Motor neuron (in vitro differentiated cells): Measurements from ENCODE around the gene EPB41L1. TPM values are rescaled to one million over a fixed set of nuclear protein-coding genes. Genes with fewer than 3 reads are reported as not detected.
"Not testable (repeated sequence)": the region's sequence is repeated elsewhere in the genome, so short reads cannot be mapped to it uniquely, and the experiment has no call there.

ENCODE experiments used
- ATAC-seq, 8 experiments: fragments of 200-7000 bp; cut with Tn5 transposase; replicated peaks in 6 of 8; 2 replicates each; pipeline ENCODE4 v1.8.0; 2021; ENCODE audit warnings: mild to moderate bottlenecking in 8 of 8, moderate library complexity in 8 of 8
- H3K27ac ChIP-seq, 2 donors: fragments of 250-450 bp; sonication (Bioruptor Pico); 2 replicates each; pipeline ENCODE4 v1.9.0; 2021; ENCODE audit warnings: antibody characterized with exemption in 2 of 2, mild to moderate bottlenecking in 2 of 2, moderate library complexity in 1 of 2
- H3K4me1 ChIP-seq, 2 donors: fragments of 250-450 bp; sonication (Bioruptor Pico); replicated peaks in 1 of 2; 2 replicates each; pipeline ENCODE4 v1.6.1; 2021; ENCODE audit warnings: antibody characterized with exemption in 2 of 2, mild to moderate bottlenecking in 2 of 2, moderate library complexity in 1 of 2
- H3K4me3 ChIP-seq, 5 donors: fragments of 250-450 bp; sonication (Bioruptor Pico); 2 replicates each; pipeline ENCODE4 v1.9.0; 2021; ENCODE audit warnings: antibody characterized with exemption in 5 of 5, mild to moderate bottlenecking in 5 of 5, moderate library complexity in 4 of 5
- WGBS, 10 experiments: fragments of 450-650 bp; shearing (Covaris generic); methylation state at CpG; one replicate each; pipeline ENCODE4 v1.0.0; 2022; 5-methylcytosine and 5-hydroxymethylcytosine counted together
- in situ Hi-C, 9 experiments: fragments of 400-800 bp; cut with MboI; loops; one replicate each; pipeline ENCODE4 v1.15.0; 2021; ENCODE audit warnings: low sequenced_read_pairs in 9 of 9, low pct_unique_long_range_greater_than_20kb in 2 of 9; ENCODE audit not compliant: unreplicated experiment in 9 of 9
- total RNA-seq, 8 experiments: library from RNA; unstranded; fragments of 300-600 nt; gene quantifications; 2 replicates each; pipeline versions ENCODE4 v1.2.3 to v1.2.4, GENCODE V29; 2022

The EPB41L1 gene
- total RNA-seq, 8 experiments from 2014 or later: 7.4 to 101 (median 25.0) TPM

- ATAC-seq: peak in 1 of 8 experiments; percentile 72
- in situ Hi-C loops: loop anchor here in 6 of 9 experiments (10.0 to 25.0 kb wide), 2 partner anchors 136 to 143 kb away; no protein-coding TSS in a partner anchor
- Histone ChIP-seq H3K4me3 (no peak overlapping the region), H3K27ac (no peak overlapping the region), H3K4me1 (peaks cover 11 to 20% of the 10 kb centered on the region in 2 donors)
- 28 to 96% (median 84%) methylated on average over 4 to 6 of the region's 6 CpGs; no CpG with 5 or more reads in 1 of the 10 experiments for WGBS, 10 experiments
Measured at GRCh38 chr20:36130390-36130789, 24.1 kb upstream of the EPB41L1 start.

GRCh38 chr20:36132802-36133211 is 21.7 kb upstream of the EPB41L1 start:
- peak in 2 of 8 experiments; percentile 2 to 16 for ATAC-seq
- Histone ChIP-seq H3K4me1 (peaks cover 6 to 9% of the 10 kb centered on the region in 2 donors), H3K27ac (no peak overlapping the region), H3K4me3 (no peak overlapping the region)
- in situ Hi-C loops: loop anchor here in 6 of 9 experiments (10.0 to 25.0 kb wide), 2 partner anchors 138 to 146 kb away; no protein-coding TSS in a partner anchor
- WGBS, 10 experiments: 30 to 100% (median 100%) methylated on average over 1 to 3 of the region's 5 CpGs; no CpG with 5 or more reads in 4 of the 10 experiments

GRCh38 chr20:36133821-36134220 is 20.7 kb upstream of the EPB41L1 start:
- 83 to 100% (median 100%) methylated on average over 1 to 2 of the region's 2 CpGs; no CpG with 5 or more reads in 2 of the 10 experiments for WGBS, 10 experiments
- no peak overlapping the region for H3K4me3 ChIP-seq
- peaks cover 0 to 1% of the 10 kb centered on the region in 2 donors for H3K4me1 ChIP-seq
- H3K27ac ChIP-seq: no peak overlapping the region
- in situ Hi-C loops: loop anchor here in 6 of 9 experiments (10.0 to 25.0 kb wide), 2 partner anchors 139 to 147 kb away; no protein-coding TSS in a partner anchor
- ATAC-seq: no peak

- no peak overlapping the region for H3K4me3 ChIP-seq
- in situ Hi-C loops: loop anchor here in 6 of 9 experiments (10.0 to 25.0 kb wide), 2 partner anchors 140 to 148 kb away; no protein-coding TSS in a partner anchor
- H3K27ac ChIP-seq: no peak overlapping the region
- H3K4me1 ChIP-seq: peaks cover 0 to 4% of the 10 kb centered on the region in 2 donors
- ATAC-seq: no peak
- 63 to 100% (median 93%) methylated on average over 1 to 6 of the region's 6 CpGs; no CpG with 5 or more reads in 3 of the 10 experiments for WGBS, 10 experiments
Measured at GRCh38 chr20:36135159-36135558, 19.4 kb upstream of the EPB41L1 start.

GRCh38 chr20:36135821-36136220 is 18.7 kb upstream of the EPB41L1 start:
- in situ Hi-C loops: loop anchor here in 6 of 9 experiments (10.0 to 25.0 kb wide), 2 partner anchors 141 to 149 kb away; no protein-coding TSS in a partner anchor
- WGBS, 10 experiments: 60 to 100% (median 83%) methylated on average over 1 to 3 of the region's 3 CpGs; no CpG with 5 or more reads in 3 of the 10 experiments
- ATAC-seq: no peak
- Histone ChIP-seq H3K4me1 (peaks cover 0 to 4% of the 10 kb centered on the region in 2 donors), H3K4me3 (no peak overlapping the region), H3K27ac (no peak overlapping the region)

- not testable (repeated sequence) for H3K27ac ChIP-seq, H3K4me1 ChIP-seq, H3K4me3 ChIP-seq, ATAC-seq
- 33 to 100% (median 95%) methylated on average over 1 to 9 of the region's 11 CpGs; no CpG with 5 or more reads in 1 of the 10 experiments for WGBS, 10 experiments
- in situ Hi-C loops: loop anchor here in 6 of 9 experiments (10.0 to 25.0 kb wide), 2 partner anchors 143 to 150 kb away; no protein-coding TSS in a partner anchor
Measured at GRCh38 chr20:36137313-36137712, 17.2 kb upstream of the EPB41L1 start.

GRCh38 chr20:36141310-36141709 is 13.2 kb upstream of the EPB41L1 start:
- ATAC-seq: no peak
- Histone ChIP-seq H3K27ac (no peak overlapping the region), H3K4me1 (peaks cover 0 to 4% of the 10 kb centered on the region in 2 donors), H3K4me3 (no peak overlapping the region)
- in situ Hi-C loops: loop anchor here in 5 of 9 experiments (10.0 to 25.0 kb wide), 2 partner anchors 147 to 154 kb away; no protein-coding TSS in a partner anchor
- 40 to 100% (median 70%) methylated on average over 1 to 2 of the region's 2 CpGs for WGBS, 10 experiments

GRCh38 chr20:36144336-36144735 is 10.2 kb upstream of the EPB41L1 start:
- no peak overlapping the region for H3K27ac ChIP-seq
- in situ Hi-C loops: loop anchor here in 5 of 9 experiments (10.0 to 25.0 kb wide), 2 partner anchors 150 to 157 kb away; no protein-coding TSS in a partner anchor
- no peak for ATAC-seq
- peaks cover 0 to 2% of the 10 kb centered on the region in 2 donors for H3K4me1 ChIP-seq
- 40 to 83% (median 58%) methylated on average over 1 of the region's 1 CpG; no CpG with 5 or more reads in 6 of the 10 experiments for WGBS, 10 experiments
- H3K4me3 ChIP-seq: no peak overlapping the region

GRCh38 chr20:36145877-36146707 is 8.4 kb upstream of the EPB41L1 start:
- in situ Hi-C loops: loop anchor here in 5 of 9 experiments (10.0 to 25.0 kb wide), 2 partner anchors 151 to 159 kb away; no protein-coding TSS in a partner anchor
- ATAC-seq: peak in 1 of 8 experiments; percentile 13
- H3K4me1 ChIP-seq: peaks cover 0 to 2% of the 10 kb centered on the region in 2 donors
- no peak overlapping the region for H3K27ac ChIP-seq
- WGBS, 10 experiments: 44 to 100% (median 67%) methylated on average over 1 to 6 of the region's 12 CpGs; no CpG with 5 or more reads in 1 of the 10 experiments
- H3K4me3 ChIP-seq: no peak overlapping the region

- Histone ChIP-seq H3K4me3 (no peak overlapping the region), H3K27ac (no peak overlapping the region), H3K4me1 (peaks cover 2 to 3% of the 10 kb centered on the region in 2 donors)
- peak in 7 of 8 experiments; percentile 15 to 83 (median 69) for ATAC-seq
- in situ Hi-C loops: loop anchor here in 5 of 9 experiments (10.0 to 25.0 kb wide), 2 partner anchors 153 to 160 kb away; no protein-coding TSS in a partner anchor
- 0 to 100% (median 46%) methylated on average over 1 to 3 of the region's 3 CpGs; no CpG with 5 or more reads in 4 of the 10 experiments for WGBS, 10 experiments
Measured at GRCh38 chr20:36147690-36148089, 6.8 kb upstream of the EPB41L1 start.

- Histone ChIP-seq H3K4me3 (no peak overlapping the region), H3K27ac (no peak overlapping the region), H3K4me1 (peaks cover 2 to 3% of the 10 kb centered on the region in 2 donors)
- ATAC-seq: no peak
- WGBS, 10 experiments: 67 to 100% (median 73%) methylated on average over 1 to 2 of the region's 2 CpGs; no CpG with 5 or more reads in 5 of the 10 experiments
- in situ Hi-C loops: loop anchor here in 5 of 9 experiments (10.0 to 25.0 kb wide), 2 partner anchors 154 to 161 kb away; no protein-coding TSS in a partner anchor
Measured at GRCh38 chr20:36148439-36148838, 6.1 kb upstream of the EPB41L1 start.

- ATAC-seq: peak in 3 of 8 experiments; percentile 5 to 16 (median 9)
- 86 to 100% methylated on average over 1 of the region's 3 CpGs; no CpG with 5 or more reads in 8 of the 10 experiments for WGBS, 10 experiments
- no peak overlapping the region for H3K27ac ChIP-seq
- in situ Hi-C loops: loop anchor here in 5 of 9 experiments (10.0 to 25.0 kb wide), 2 partner anchors 154 to 162 kb away; no protein-coding TSS in a partner anchor
- H3K4me1 ChIP-seq: peaks cover 8 to 9% of the 10 kb centered on the region in 2 donors
- no peak overlapping the region for H3K4me3 ChIP-seq
Measured at GRCh38 chr20:36149012-36149411, 5.5 kb upstream of the EPB41L1 start.
